Activated T-helper 9 cell treated with anti-CD3 and anti-CD28 coated beads, Interleukin-2, amount 50 U/mL, for 16 hours (primary cell): ENCODE measurements around the gene NFATC1.
"Not testable (repeated sequence)": the region's sequence is repeated elsewhere in the genome, so short reads cannot be mapped to it uniquely, and the experiment has no call there.

ENCODE experiments used
- DNase-seq: peaks from one replicate; pipeline ENCODE4 v3.0.0-alpha.2; 2020; ENCODE audit warnings: low read depth

NFATC1 gene

DNA sequence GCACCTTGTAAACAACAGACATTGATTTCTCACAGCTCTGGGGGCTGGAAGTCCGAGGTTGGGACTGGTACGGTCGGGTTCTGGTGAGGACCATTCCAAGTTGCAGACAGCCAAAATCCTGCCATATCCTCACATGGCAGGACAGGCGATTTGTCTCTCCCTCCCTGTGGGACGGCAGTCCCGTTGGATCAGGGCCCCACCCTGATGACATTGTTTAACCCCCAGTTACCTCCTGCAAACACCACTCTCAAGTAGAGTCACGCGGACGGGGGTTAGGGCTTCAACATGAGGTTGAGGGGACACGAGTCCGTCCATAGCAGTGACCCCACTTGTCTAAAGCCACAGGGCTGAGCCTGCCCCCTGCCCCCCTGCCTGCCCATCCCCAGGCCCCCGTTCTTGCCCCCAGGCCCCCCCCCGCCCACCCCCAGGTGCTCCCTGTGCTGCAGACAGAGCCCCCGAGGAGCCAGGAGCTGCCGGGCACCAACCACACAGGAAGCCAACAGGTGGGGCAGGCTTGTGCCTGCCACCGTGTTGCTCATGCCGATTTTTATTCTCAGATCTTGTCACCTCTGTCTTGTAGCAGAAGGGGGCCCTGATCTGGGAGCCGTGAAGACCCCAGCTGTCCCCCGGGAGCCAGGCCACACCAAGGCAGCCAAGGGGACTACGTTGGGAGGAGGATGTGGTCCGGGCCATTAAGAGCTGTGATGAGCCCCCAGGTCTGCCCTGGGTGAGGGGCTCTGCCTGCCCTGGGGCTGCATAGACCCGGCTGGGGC, 82.2 kb downstream of the NFATC1 start:
- DNase-seq = no peak

GRCh38 chr18:79478484-79479115, 82.9 kb downstream of the NFATC1 start:
- DNase-seq = no peak

GRCh38 chr18:79479116-79479760, 83.5 kb downstream of the NFATC1 start:
- no peak for DNase-seq

DNA sequence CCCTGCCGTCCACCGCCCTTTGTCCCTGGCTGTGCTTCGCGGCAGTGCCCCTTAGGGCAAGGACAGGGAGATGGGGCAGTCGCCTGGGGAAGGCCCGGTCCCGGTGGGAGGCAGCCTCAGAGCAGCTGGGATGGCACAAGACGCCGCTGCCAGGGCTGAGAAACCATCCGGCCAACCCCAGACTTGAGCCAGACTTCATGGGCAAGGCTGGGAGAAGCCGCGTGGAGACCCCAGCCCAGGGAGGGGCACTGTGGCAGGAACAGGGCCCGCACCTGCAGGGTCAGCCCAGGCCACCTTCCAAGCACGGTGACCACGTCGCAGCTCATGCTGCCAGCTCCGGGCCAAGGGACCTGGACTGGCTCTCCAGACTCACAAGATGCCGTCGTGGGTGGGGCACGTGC, 84.0 kb downstream of the NFATC1 start:
- no peak for DNase-seq

DNA sequence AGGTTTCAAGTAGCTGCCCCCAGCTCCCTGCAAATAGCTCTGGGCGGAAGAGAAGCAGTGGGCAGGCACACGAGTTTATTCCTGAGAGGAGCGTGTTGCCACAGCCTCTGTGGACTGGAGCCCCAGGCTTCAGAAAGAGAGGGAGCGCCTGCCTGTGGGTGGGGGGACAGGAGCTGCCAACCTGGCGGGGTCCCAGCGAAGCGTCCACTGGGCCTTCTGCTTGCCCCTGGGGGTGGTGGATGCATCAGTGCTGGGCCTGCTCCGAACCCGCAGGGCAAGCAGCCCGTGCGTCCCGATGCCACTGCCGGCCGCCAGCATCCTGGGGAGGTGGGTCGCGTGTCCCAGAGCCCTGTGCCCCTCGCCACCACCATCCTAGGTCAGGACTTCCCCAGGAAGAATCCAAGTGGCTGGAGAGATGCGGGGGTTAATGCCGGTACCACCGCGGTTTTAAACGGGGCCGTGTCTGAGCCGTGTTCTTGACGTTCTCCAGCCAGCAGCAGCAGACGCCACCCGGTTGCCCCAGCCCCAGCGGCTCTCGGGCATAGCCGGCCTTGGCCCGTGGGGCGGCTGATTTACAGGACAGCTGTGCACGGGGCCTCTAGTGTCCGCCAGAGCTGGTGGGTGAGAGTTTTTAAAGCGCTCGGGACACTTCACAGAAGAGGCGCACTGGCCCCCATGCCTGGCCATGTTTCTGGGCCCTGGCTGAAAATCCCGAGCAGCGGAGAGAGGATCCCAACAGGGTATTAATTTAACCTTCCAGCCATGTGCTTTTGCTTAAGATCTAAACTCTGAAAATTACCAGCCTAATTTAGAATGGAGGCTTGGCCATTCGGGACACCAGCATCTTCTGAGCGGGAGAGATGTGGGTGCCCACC, 84.7 kb downstream of the NFATC1 start:
- DNase-seq = no peak

- DNase-seq = no peak
These were observed 85.5 kb downstream of the NFATC1 start for GRCh38 chr18:79481046-79481790.

GRCh38 chr18:79483393-79483792, 87.7 kb downstream of the NFATC1 start:
- not testable (repeated sequence) for DNase-seq

DNA sequence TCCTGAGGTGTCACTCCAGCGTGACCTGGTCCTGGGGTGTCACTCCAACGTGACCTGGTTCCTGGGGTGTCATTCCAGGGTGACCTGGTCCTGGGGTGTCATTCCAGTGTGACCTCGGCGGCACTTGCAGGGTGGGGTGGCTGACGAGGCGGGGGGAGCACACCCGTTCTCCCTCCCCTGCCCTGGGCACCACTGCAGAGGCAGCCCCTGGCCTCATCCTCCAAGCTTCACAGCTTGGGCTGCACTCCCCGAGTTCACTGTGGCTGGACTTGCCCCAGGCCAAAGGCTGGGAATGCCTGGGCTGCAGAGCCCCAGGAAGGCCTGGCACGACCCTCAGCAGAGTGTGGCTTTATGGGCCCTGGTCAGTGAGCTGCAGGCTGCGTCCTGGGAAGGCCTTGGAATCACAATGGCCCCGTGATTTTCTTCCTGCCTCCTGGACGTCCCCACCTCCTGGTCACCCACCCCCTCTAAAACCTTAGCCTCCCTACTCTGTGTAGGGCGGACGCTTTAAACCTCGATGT, 88.3 kb downstream of the NFATC1 start:
- no peak for DNase-seq

DNA sequence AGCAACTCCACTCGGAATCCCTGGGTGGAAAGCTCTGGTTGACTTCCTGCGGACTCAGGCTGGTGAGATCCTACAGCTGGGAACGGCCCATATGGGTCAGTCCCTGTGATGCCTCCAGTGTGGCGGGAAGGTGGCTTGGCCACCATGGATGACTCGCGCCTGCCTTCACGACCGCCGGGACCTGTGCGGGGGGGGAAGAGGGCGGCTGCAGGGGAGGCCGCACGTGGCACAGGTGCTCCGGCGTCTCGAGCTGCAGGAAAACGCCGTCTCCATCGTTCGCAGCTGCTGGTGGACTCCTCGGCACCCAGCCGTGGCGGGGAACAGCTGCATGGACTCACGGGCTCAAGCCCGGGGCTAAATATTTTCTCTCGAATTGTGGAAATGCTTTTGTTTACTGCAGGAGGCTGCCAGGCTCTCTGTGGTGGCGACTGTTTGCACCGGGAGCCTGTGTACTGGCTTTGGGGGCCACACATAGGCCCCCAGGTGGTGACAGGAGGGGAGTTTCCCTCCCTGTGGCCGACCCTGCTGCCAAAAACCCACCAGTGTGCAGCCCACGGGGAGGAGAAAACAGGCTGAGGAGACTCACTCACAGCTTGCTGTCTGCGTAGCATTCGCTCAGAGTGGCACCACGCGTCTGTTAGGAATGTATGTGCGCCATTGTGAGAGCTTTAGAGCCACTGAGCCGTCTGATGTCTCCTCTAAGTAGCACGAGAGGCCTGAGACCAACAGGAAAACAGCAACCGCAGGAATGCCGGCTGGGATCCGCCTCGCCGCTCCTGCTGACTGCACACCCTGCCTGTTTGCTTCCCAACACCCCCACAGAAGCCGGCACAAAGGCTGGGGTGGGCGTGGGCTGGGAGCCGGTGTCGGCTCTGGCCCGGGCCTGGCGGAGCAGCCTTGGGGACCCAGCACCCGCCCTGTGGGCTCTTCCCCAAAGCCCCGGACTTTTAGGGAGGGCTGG, 89.2 kb downstream of the NFATC1 start:
- DNase-seq = no peak

DNA sequence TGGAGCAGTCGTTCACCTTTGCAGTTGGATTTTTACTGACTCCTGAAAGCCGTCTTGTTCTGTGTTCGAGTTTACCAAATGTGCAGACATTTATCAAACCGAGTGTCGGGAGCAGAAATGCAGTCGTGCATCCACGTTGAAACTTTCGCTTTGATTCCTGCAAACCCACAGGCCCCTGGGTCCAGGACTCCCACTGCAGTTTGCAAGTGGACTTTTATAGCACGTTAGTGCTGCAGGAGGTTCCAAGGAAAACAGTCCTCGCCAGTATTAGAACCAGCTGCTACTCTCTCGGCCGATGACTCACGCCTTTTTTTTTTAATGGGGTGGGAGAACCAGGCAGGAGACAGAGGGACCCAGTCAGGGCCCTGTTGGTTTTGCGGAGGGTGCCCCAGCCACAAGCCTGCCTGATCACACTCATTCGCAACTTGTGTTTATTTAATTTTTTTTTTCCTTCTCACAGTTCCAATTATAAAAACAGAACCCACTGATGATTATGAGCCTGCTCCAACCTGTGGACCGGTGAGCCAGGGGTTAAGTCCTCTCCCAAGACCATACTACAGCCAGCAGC, 90.1 kb downstream of the NFATC1 start:
- no peak for DNase-seq

- DNase-seq = no peak
These were observed 90.8 kb downstream of the NFATC1 start for GRCh38 chr18:79486356-79487182.

GRCh38 chr18:79487183-79487800, 91.6 kb downstream of the NFATC1 start:
- DNase-seq = no peak

DNA sequence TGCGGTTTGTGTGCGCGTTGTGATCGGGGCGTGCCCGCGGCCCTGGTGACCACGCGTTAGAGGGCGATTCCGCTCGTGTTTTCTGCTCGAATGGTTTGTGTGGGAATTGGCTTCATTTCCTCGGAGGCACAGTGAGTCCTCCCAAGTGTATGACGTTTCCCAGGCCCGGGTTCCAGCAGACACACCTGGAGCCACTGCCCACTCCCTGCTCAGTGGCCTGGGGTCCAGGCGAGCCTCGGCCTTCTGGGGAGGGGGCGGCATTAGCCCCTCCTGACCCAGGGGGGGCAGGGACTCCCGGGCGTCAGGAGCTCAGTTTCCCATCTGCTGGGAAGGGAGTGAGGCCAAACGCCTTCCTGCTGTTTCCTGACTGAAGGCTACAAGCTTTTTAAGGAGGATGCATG, 92.1 kb downstream of the NFATC1 start:
- DNase-seq = no peak

DNA sequence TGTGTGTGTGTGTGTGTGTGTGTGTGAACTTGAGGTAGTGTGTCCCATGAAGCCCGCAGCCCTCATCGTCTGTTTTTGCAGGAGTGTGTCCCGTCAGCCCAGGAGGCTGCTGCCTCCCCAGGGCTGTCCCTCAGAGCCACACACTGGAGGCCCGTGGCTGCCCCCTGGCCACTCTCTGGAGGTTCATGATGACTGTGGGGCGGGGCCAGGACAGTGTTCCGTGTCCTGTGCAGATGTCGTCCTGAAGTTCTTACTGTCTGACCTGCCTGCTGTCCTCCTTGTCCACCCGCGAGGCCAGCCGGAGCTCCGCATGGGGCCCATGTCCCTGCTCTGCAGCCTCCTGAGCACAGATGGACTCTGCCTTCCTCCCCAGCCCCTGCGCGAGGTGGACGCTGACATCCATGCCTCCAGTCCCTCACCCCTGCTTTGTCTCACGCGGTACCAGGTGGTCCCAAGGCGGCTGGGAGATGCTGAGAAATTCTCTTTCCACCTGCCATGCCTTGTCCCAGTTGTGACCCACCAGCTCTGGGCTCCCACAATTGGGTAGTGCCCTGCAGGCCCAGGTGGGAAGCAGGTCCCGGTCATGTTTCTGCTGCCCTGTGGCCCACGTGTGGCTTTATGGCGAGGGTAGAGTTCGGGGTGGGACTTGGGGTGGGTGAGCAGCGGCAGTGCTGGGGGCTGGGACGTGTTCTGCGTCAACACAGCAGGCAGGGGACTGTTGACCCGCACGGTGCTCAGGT, 92.8 kb downstream of the NFATC1 start:
- DNase-seq = no peak

DNA sequence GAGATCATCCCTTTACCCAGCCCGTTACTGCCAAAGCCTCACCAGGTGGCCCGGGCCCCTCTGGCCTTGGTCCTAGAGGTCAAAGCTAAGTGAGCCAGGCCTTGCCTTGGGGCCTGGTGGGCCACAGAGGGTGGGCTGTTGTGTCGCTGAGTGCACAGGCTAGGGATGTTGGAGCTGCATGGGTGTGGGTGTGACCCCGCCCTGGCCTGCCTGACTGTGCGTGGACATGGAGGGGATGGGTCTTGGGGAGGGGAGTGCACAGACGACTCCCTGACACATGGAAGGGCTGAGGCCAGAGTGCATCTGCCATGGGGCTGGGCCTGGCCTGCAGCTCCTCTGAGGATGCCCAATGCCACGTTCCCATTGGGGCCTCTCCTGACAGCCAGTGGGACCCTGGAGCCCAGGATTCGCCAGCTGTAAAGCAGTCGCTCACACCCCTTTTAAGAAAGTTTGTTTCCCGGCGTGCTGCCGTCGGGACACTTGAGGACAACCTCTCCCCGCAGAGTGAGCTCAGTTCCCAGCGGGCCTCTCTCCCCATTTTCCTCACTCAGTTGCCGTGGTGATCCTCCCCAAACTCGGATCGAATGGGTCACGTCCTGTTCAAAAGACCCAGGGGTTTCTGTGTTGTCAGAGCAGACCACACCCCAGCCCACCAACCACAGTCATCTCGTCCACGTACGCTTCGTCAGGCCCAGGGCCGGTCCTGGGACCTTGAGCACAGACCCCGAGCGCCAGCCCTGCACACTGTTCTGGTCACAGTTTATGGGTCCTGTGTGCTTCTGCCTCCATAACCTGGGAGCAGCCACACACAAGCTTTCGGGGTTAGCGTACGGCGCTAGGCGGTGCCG, 93.5 kb downstream of the NFATC1 start:
- DNase-seq = no peak

- no peak for DNase-seq
These were observed 94.3 kb downstream of the NFATC1 start for GRCh38 chr18:79489899-79490625.
